ENCODE results near the gene NTF3.
A peak's percentile ranks its signal among the peaks of the same experiment; 100 is the strongest.

GRCh38 chr12:5433081-5433844 lies 1.4 kb downstream of the NTF3 start:
- TF ChIP-seq PBX3 (CRISPR knock-in tag; IDR thresholded peaks at IDR 0.05) (no peak), ZNF501 (tag by site-specific recombination; IDR thresholded peaks at IDR 0.05) (no peak), ZNF792 (tag by site-specific recombination; IDR thresholded peaks at IDR 0.05) (no peak), CTCF (tag by site-specific recombination; IDR thresholded peaks at IDR 0.05) (0 out of 2 replicates have a peak, but pooled peaks have one; percentile 26), ZNF146 (tag by site-specific recombination; IDR thresholded peaks at IDR 0.05) (no peak), ZNF624 (tag by site-specific recombination; IDR thresholded peaks at IDR 0.05) (no peak), ZNF274 (IDR thresholded peaks at IDR 0.05; ENCODE audit: low read length) (no peak), ZNF274 (tag by site-specific recombination; IDR thresholded peaks at IDR 0.05; ENCODE audit: borderline replicate concordance) (no peak), ZNF37A (tag by site-specific recombination; IDR thresholded peaks at IDR 0.05) (no peak)
